Measurements from ENCODE around the gene NRSN1.

The NRSN1 gene

GRCh38 chr6:24125980-24126379, at the start of gene NRSN1:
Gene NRSN1, plus strand, starts transcription at chr6:24126215. Its CDS starts 8,113 bp downstream, at chr6:24134328.
- H3K27ac ChIP-seq = no peak within 1 kb of the TSS
- DNase-seq (ENCODE audit: low read depth, low spot score) = no peak

DNA sequence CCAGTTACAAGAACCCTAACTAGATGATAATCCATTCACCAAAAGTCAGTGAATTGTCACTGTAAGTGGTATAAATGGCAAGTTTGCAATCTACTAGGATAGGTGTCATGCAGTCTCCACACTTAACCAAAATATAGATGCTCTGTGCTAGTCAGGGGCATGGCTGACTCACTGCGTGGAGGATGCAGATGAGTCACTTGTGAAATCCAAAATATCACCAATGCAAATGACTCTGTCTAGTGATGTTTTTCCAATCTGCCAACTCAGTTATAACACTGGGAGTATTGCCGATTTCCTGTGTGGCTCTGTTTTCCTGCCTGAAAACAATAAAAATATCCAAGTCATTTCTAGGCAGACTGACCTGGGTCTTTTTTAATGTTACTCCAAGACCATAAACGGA, 47.8 kb upstream of the NRSN1 start:
- H3K27ac ChIP-seq = no peak overlapping the region
- no peak for DNase-seq (ENCODE audit: low read depth, low spot score)

DNA sequence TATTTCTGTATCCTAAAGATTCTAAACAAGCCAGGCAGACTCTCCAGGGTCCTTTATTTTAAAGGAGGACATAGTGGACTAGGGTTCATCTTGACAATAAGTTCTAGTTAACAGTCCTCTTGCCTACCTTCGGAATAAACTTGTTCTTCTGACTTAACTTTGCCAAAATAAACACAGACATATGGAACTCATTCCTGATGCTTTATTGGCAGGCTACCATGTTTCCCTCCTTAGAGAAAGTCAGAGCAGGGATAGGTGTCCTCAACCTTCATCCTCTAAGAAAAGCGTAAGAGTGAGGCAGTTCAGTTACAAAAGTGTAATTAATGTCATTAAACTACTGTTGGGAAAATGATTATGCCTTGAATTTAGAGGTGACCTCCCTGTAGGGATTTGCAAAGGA, 46.9 kb upstream of the NRSN1 start:
- DNase-seq (ENCODE audit: low read depth, low spot score) = no peak
- no peak overlapping the region for H3K27ac ChIP-seq

- no peak for DNase-seq (ENCODE audit: low read depth, low spot score)
- no peak overlapping the region for H3K27ac ChIP-seq
Observed at GRCh38 chr6:24080711-24081110, 45.3 kb upstream of the NRSN1 start.

DNA sequence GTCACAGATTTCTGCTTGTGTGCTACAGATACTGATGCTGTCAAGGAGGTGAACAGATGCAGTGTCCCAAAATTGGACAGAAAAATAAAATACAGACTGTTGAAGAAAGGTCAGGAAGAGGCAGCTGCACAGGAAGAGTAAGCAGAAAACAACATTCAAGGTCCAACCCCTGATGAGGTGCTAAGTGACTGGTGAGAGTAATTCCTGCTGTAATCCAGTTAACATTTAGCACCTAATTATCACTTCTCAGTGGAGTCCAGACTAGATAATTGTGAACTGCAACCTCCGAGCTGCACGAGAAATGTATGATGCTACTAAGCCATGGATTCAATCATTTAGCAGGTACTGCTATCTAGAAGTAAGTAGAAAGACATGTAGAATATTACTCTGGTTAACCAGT, 36.3 kb upstream of the NRSN1 start:
- no peak overlapping the region for H3K27ac ChIP-seq
- no peak for DNase-seq (ENCODE audit: low read depth, low spot score)

GRCh38 chr6:24092407-24092806, 33.6 kb upstream of the NRSN1 start:
- no peak for DNase-seq (ENCODE audit: low read depth, low spot score)
- H3K27ac ChIP-seq = no peak overlapping the region

- no peak for DNase-seq (ENCODE audit: low read depth, low spot score)
Observed at GRCh38 chr6:24093381-24093780, 32.6 kb upstream of the NRSN1 start.

DNA sequence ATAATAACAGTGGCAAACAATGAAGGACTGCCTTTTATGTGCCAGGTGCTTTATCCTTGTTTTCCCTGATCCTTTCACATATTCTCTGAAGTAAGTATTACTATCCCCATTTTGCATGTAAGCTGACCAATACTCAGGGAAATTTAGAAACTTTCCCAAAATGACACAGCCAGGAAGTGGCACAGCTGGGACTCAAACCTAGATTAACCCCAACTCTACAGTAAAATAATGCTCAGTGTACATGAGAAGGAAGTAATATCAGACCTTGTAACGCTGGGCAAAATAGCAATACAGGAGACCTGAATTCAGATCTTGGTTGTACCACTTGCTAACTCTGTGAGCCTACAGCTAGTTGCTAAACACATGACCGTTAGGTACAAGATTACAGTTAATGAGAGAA, 26.8 kb upstream of the NRSN1 start:
- H3K27ac ChIP-seq = no peak overlapping the region
- DNase-seq (ENCODE audit: low read depth, low spot score) = no peak

More at GRCh38 chr6:24093381-24093780, 32.6 kb upstream of the NRSN1 start:
- no peak overlapping the region for H3K27ac ChIP-seq

DNA sequence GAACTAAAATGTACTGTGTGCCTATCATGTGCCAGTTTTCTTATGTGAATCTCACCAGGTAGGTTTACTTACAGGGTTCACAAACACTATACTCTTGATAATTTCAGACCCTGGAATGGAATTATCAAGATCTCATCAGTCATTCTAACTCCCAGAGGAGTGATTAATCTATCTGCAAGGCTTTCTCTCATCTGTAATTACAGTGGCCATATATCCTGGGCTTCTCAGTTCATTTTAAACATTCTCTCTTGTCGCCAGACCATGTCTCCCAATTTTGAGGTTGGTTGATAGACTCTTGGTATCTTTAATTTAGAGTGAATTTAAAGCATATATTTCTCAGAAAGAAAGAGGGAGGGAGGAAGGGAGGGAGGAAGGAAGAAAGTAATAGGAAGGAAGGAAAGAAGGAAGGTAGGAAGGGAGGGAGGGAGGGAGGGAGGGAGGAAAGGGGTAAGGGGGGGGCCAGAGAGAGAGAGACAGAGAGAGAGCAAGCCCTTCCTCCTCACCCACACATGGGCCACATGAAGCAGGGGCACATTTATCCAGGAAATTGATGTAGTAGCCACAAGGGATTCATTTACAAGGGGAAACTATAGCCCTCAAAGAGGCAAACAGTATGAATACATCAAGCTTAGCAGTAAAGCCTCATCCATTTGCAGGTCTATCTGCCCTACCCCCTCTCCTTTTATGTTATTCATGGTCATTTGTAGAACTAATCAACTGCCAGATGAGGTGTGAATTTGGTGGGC, 25.8 kb upstream of the NRSN1 start:
- no peak for DNase-seq (ENCODE audit: low read depth, low spot score)
- no peak overlapping the region for H3K27ac ChIP-seq

- H3K27ac ChIP-seq = no peak overlapping the region
- no peak for DNase-seq (ENCODE audit: low read depth, low spot score)
Observed at GRCh38 chr6:24100770-24101155, 25.3 kb upstream of the NRSN1 start.

DNA sequence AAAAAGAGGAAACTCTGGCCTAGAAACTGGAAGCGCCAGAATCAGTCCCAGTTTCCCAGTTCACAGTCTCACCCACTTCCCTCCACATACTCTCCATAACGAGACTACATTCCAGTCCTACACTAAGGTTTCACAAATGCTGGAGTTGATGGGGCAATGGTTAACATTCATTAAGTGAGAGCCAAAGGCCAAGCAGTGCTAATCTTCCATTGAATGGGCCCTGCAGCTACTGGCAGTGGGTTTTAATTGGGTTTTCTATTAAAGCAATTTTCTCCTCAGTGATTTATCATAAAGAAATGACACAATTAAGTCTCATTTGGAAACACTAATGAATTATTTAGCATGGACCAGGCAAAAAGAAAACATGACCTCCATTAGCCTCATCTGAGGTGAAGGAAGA, 20.8 kb upstream of the NRSN1 start:
- H3K27ac ChIP-seq = no peak overlapping the region
- DNase-seq (ENCODE audit: low read depth, low spot score) = no peak

GRCh38 chr6:24106291-24106690, 19.7 kb upstream of the NRSN1 start:
- no peak for DNase-seq (ENCODE audit: low read depth, low spot score)
- no peak overlapping the region for H3K27ac ChIP-seq

DNA sequence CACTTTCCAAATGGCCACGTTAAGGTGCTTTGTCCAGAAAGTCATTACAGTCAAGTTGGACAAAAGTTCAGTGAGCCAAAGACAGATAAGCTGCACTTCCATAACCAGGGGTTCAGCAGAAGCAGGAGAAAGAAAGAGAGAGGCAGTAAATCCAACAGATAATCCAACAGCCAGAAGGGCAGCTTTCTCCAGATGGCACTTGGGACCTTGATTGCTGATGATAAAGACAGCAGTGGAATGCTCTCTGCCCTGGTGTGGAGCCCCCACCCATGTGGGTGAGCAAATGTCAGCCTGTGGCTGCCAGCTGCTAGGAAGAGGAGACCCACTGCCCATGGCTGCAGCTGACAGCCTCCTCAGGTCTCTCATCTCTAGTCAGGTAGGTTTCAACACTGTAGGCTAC, 18.7 kb upstream of the NRSN1 start:
- no peak for DNase-seq (ENCODE audit: low read depth, low spot score)

DNA sequence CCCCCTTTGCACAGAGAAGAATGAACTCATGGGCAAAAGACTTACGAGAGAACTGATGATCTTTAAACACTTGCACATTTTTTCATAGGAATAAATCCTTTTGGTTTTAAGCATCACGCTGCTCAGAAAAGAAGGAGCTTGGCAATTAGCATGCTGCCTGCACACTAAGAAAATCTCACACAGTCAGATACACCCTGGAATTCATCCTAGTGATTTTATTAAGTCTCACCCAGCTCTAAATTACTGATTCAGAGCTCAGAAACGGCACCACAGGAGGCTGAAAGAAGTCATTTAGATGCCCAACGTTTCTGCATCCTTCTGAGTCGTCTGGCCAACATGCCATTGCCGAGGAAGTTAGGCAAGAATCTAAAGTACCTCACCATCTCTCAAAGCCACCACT, 18.0 kb upstream of the NRSN1 start:
- no peak overlapping the region for H3K27ac ChIP-seq
- DNase-seq (ENCODE audit: low read depth, low spot score) = no peak

More for the DNA sequence above, 18.7 kb upstream of the NRSN1 start:
- no peak overlapping the region for H3K27ac ChIP-seq

DNA sequence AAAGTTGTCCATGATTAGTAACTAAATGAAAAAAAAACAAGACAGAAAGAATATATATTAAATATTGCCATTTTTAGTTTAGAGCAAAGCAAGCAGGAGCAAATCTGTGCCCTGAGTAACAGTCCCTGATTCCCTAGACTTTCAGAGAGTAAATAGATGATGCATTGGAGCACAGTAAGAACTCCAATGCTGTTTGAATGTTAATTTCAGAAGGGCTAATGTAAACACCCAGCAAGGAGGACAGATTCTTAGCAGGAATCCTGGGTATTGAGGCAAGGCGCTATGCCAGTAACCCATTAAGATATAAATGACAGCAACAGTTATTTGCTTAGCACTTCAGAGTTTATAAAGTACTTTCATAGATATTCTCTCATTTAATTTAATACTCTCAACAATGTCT, 15.6 kb upstream of the NRSN1 start:
- no peak for DNase-seq (ENCODE audit: low read depth, low spot score)
- no peak overlapping the region for H3K27ac ChIP-seq

GRCh38 chr6:24113891-24114290, 12.1 kb upstream of the NRSN1 start:
- DNase-seq (ENCODE audit: low read depth, low spot score) = no peak
- no peak overlapping the region for H3K27ac ChIP-seq

- no peak overlapping the region for H3K27ac ChIP-seq
- no peak for DNase-seq (ENCODE audit: low read depth, low spot score)
Observed at GRCh38 chr6:24117021-24117420, 9.0 kb upstream of the NRSN1 start.

- H3K27ac ChIP-seq = no peak overlapping the region
- DNase-seq (ENCODE audit: low read depth, low spot score) = no peak
Observed at GRCh38 chr6:24122139-24122538, 3.9 kb upstream of the NRSN1 start.

DNA sequence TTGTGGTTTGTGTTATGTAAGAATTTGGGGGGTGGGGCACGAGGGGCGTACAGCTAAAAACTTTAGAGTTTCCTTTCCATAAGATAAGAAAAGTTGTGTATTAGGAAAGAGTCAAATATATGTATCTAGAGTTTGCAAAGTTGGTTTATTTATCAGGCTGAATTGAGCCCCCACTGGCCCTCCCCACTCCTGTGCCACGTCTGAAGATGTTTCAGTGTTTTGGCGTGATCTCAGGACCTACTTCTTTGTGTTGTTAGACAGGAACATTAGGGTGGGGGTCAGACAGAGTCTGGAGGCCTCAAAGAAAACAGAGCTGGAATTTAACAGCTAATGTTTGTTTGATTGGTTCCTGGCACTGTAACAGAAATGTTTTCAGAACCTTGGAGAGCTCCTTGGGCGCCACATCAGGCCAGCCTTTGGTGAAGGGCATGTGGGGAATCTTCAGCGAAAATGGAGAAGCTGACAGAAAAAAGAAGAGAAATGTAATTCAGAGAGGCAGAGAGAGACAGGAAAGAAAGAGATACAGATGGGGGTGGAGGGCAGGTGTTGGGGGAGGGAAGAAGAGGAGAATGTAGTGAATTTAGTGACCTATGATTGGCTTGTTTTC, 674 bp downstream of the NRSN1 start:
- no peak for DNase-seq (ENCODE audit: low read depth, low spot score)

GRCh38 chr6:24127316-24127715, 1.3 kb downstream of the NRSN1 start:
- no peak overlapping the region for H3K27ac ChIP-seq

More for the DNA sequence above, 674 bp downstream of the NRSN1 start:
- no peak overlapping the region for H3K27ac ChIP-seq

DNA sequence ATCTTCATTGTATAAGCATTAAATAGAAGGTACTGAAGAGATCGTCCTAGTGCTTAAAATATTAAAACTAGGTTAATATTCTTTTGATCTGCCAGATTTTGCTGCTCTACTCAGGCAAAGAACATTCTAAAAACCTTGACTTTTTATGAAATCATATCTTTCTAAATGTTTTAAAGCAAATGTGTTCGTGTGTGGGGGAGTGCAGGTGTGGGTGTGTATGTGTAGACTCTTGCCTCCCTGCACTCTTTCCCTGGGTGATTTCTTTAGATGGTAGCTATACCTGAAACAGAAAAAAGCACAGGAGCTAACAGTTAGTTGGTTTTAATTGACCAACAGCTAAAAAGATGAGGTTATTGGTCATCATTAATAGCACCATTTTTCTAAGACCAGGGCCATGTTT, 5.7 kb downstream of the NRSN1 start:
- DNase-seq (ENCODE audit: low read depth, low spot score) = no peak

More at GRCh38 chr6:24127316-24127715, 1.3 kb downstream of the NRSN1 start:
- no peak for DNase-seq (ENCODE audit: low read depth, low spot score)

GRCh38 chr6:24139080-24139479, 13.1 kb downstream of the NRSN1 start:
- no peak for DNase-seq (ENCODE audit: low read depth, low spot score)
- no peak overlapping the region for H3K27ac ChIP-seq

More for the DNA sequence above, 5.7 kb downstream of the NRSN1 start:
- no peak overlapping the region for H3K27ac ChIP-seq
